Measurements from ENCODE around the gene CENPT. TPM values are rescaled to one million over a fixed set of nuclear protein-coding genes. Genes with fewer than 3 reads are reported as not detected.
A peak's percentile ranks its signal among the peaks of the same experiment; 100 is the strongest.

CENPT gene
- total and polyA plus RNA-seq, 2 of the 13 experiments (the other 11 are each of a cell fraction or from before 2014, with no cell fraction given), result 40.9 to 43.3 TPM

DNA sequence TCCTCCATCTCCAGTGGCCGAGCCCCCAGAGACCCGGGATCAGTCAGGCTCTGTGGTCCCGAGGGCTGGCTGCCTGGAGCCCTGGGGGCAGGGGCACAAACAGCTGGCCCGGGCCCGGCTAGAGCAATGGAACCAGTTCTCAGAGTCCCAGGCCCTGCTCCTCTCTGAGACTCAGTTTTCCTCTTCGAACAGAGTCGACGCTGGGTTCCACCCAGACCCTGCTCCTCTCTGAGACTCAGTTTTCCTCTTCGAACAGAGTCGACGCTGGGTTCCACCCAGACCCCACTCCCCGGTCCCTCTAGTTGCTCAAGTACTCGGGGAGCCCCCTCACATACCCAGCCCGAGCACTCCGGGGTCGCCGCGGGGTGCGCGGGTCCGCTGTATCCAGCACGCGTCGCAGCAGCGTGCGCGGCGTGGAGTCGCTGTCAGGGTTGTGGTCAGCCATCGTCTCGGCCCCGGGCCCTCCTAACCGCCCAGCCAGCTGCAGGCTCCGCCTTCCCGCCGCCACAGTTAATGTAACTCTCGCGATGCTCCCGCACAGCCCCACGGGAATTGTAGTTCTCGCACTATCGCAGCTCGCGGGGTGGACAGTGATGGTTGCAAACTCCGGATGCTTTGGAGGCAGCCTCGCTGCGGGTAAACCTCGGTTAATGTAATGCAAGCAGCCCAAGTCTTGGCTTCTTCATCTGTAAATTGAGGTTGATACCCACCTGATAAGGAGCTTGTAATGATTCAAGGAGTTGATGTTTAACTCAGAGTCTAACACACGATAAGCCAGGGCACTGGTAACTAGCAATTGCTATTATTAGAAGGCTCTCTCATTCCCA lies 13.9 kb downstream of the CENPT start (continued):
- TF ChIP-seq SNAI1 (CRISPR knock-in tag; IDR thresholded peaks at IDR 0.05; ENCODE audit: borderline replicate concordance) (no peak), NCOA1 (CRISPR knock-in tag; IDR thresholded peaks at IDR 0.05) (0 out of 2 replicates have a peak, but pooled peaks have one; percentile 51), PPARG (CRISPR knock-in tag; conservative IDR thresholded peaks at IDR 0.05) (peak; percentile 55; the same call in 1 of the 2 replicates), ZNF619 (CRISPR knock-in tag; IDR thresholded peaks at IDR 0.05) (peak; percentile 47), THAP9 (CRISPR knock-in tag; IDR thresholded peaks at IDR 0.05; ENCODE audit: borderline replicate concordance) (peak; percentile 92), ZBTB38 (CRISPR knock-in tag; IDR thresholded peaks at IDR 0.05) (peak; percentile 88), ATF7 (IDR thresholded peaks at IDR 0.05) (no peak), ATF7 (CRISPR knock-in tag; IDR thresholded peaks at IDR 0.05) (no peak), PHF8 (CRISPR knock-in tag; IDR thresholded peaks at IDR 0.05) (peak; percentile 97), ZSCAN30 (CRISPR knock-in tag; IDR thresholded peaks at IDR 0.05) (peak; percentile 50; the same call in 1 of the 2 replicates), SAFB2 (CRISPR knock-in tag; IDR thresholded peaks at IDR 0.05; ENCODE audit: borderline replicate concordance, low read depth) (peak; percentile 87; the same call in 1 of the 2 replicates), YEATS4 (CRISPR knock-in tag; IDR thresholded peaks at IDR 0.05; ENCODE audit: borderline replicate concordance) (peak; percentile 78; the same call in 1 of the 2 replicates), MYPOP (CRISPR knock-in tag; IDR thresholded peaks at IDR 0.05) (peak; percentile 65; the same call in 1 of the 2 replicates), GATAD2A (CRISPR knock-in tag; IDR thresholded peaks at IDR 0.05) (peak; percentile 49; the same call in 1 of the 2 replicates), ZNF784 (CRISPR knock-in tag; IDR thresholded peaks at IDR 0.05; ENCODE audit: borderline replicate concordance) (no peak), SMAD1 (CRISPR knock-in tag; IDR thresholded peaks at IDR 0.05; ENCODE audit: borderline replicate concordance, low read depth) (no peak), TEAD3 (CRISPR knock-in tag; optimal IDR thresholded peaks at IDR 0.05; ENCODE audit: borderline replicate concordance) (no peak), POGZ (CRISPR knock-in tag; IDR thresholded peaks at IDR 0.05) (no peak; the same call in 1 of the 2 replicates)
- TF ChIP-seq, protein P1, sequence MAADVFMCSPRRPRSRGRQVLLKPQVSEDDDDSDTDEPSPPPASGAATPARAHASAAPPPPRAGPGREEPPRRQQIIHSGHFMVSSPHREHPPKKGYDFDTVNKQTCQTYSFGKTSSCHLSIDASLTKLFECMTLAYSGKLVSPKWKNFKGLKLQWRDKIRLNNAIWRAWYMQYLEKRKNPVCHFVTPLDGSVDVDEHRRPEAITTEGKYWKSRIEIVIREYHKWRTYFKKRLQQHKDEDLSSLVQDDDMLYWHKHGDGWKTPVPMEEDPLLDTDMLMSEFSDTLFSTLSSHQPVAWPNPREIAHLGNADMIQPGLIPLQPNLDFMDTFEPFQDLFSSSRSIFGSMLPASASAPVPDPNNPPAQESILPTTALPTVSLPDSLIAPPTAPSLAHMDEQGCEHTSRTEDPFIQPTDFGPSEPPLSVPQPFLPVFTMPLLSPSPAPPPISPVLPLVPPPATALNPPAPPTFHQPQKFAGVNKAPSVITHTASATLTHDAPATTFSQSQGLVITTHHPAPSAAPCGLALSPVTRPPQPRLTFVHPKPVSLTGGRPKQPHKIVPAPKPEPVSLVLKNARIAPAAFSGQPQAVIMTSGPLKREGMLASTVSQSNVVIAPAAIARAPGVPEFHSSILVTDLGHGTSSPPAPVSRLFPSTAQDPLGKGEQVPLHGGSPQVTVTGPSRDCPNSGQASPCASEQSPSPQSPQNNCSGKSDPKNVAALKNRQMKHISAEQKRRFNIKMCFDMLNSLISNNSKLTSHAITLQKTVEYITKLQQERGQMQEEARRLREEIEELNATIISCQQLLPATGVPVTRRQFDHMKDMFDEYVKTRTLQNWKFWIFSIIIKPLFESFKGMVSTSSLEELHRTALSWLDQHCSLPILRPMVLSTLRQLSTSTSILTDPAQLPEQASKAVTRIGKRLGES (CRISPR knock-in tag; IDR thresholded peaks at IDR 0.05; ENCODE audit: borderline replicate concordance), result peak; percentile 26; the same call in 1 of the 2 replicates
- TF ChIP-seq, protein P2, sequence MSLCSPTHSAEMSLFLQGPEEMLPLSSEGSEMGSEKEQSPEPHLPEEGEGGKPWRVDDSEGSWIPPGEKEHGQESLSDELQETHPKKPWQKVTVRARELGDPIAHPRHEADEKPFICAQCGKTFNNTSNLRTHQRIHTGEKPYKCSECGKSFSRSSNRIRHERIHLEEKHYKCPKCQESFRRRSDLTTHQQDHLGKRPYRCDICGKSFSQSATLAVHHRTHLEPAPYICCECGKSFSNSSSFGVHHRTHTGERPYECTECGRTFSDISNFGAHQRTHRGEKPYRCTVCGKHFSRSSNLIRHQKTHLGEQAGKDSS (CRISPR knock-in tag; IDR thresholded peaks at IDR 0.05; ENCODE audit: borderline replicate concordance, low read depth), result peak; percentile 39; the same call in 1 of the 2 replicates
